Duodenal mucosa (tissue), 2 donors: ENCODE results near the gene SLC8A3.

Source experiments
- H3K27ac ChIP-seq: one replicate; pipeline ENCODE4 v1.7.0; 2013; ENCODE audit warnings: low read depth, low read length
- H3K27me3 ChIP-seq, 2 donors: one replicate each; pipeline ENCODE4 v1.7.0; 2013; ENCODE audit warnings: low read length in 2 of 2, control low read depth in 1 of 2; ENCODE audit not compliant: insufficient read depth in 2 of 2, control insufficient read depth in 1 of 2
- H3K36me3 ChIP-seq, 2 donors: one replicate each; pipeline ENCODE4 v1.7.0; 2013; ENCODE audit warnings: low read length in 2 of 2, control low read depth in 1 of 2; ENCODE audit not compliant: insufficient read depth in 2 of 2, control insufficient read depth in 1 of 2
- H3K4me1 ChIP-seq, 2 donors: one replicate each; pipeline ENCODE4 v1.7.0; 2013; ENCODE audit warnings: low read length in 2 of 2, control low read depth in 1 of 2; ENCODE audit not compliant: insufficient read depth in 2 of 2, control insufficient read depth in 1 of 2
- H3K4me3 ChIP-seq, 2 donors: one replicate each; pipeline ENCODE4 v1.7.0; 2013; ENCODE audit warnings: low read length in 2 of 2, low read depth in 1 of 2
- H3K9ac ChIP-seq, 2 donors: one replicate each; pipeline ENCODE4 v1.7.0; 2013; ENCODE audit warnings: low read length in 2 of 2, low read depth in 1 of 2
- H3K9me3 ChIP-seq, 2 donors: one replicate each; pipeline ENCODE4 v1.7.0; 2013; ENCODE audit warnings: low read length in 2 of 2, control low read depth in 1 of 2; ENCODE audit not compliant: control insufficient read depth in 1 of 2

Gene SLC8A3

GRCh38 chr14:70180718-70181117 is 8.0 kb downstream of the SLC8A3 start:
- H3K27me3 ChIP-seq: peaks cover 0 to 10% of the 10 kb centered on the region in 2 donors
- H3K9me3 ChIP-seq: no peaks in the 10 kb centered on the region
- H3K27ac ChIP-seq: no peak overlapping the region
- no peaks in the 10 kb centered on the region for H3K36me3 ChIP-seq
- H3K9ac ChIP-seq: no peak overlapping the region
- H3K4me3 ChIP-seq: no peak overlapping the region
- H3K4me1 ChIP-seq: no peaks in the 10 kb centered on the region

- Histone ChIP-seq H3K36me3 (no peaks in the 10 kb centered on the region), H3K27ac (no peak overlapping the region), H3K4me1 (no peaks in the 10 kb centered on the region), H3K4me3 (no peak overlapping the region), H3K27me3 (peaks cover 0 to 3% of the 10 kb centered on the region in 2 donors), H3K9me3 (no peaks in the 10 kb centered on the region), H3K9ac (no peak overlapping the region)
Observed at GRCh38 chr14:70177081-70177800, 11.5 kb downstream of the SLC8A3 start.

DNA sequence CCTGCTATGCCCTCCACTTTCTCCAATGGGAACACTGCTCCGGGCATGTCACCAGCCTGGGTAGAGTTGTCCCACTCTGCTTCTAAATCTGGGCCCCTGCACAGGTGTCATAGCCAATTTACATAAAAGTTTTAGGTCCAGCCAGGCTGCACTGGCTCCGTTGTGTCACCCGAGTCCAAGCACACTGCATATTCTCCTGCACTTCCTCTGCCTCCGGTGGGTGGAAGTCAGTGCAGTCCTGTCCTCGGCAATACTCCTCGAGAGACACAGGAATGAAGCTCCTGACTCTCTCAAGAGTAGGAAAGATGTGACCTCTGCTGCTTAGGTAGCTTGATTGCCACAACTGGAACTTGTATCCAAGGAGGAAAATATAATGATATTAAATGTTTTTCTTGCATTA is 15.2 kb downstream of the SLC8A3 start:
- Histone ChIP-seq H3K27me3 (peaks cover 0 to 3% of the 10 kb centered on the region in 2 donors), H3K9me3 (no peaks in the 10 kb centered on the region), H3K4me3 (no peak overlapping the region), H3K4me1 (no peaks in the 10 kb centered on the region), H3K27ac (no peak overlapping the region), H3K36me3 (no peaks in the 10 kb centered on the region), H3K9ac (no peak overlapping the region)

GRCh38 chr14:70171726-70172125 is 17.0 kb downstream of the SLC8A3 start:
- Histone ChIP-seq H3K4me3 (no peak overlapping the region), H3K27me3 (peaks cover 0 to 3% of the 10 kb centered on the region in 2 donors), H3K27ac (no peak overlapping the region), H3K36me3 (no peaks in the 10 kb centered on the region), H3K9me3 (no peaks in the 10 kb centered on the region), H3K9ac (no peak overlapping the region), H3K4me1 (no peaks in the 10 kb centered on the region)

- Histone ChIP-seq H3K4me3 (no peak overlapping the region), H3K27me3 (peaks cover 0 to 3% of the 10 kb centered on the region in 2 donors), H3K9ac (no peak overlapping the region), H3K36me3 (no peaks in the 10 kb centered on the region), H3K4me1 (no peaks in the 10 kb centered on the region), H3K9me3 (no peaks in the 10 kb centered on the region), H3K27ac (no peak overlapping the region)
Observed at GRCh38 chr14:70170976-70171375, 17.8 kb downstream of the SLC8A3 start.

DNA sequence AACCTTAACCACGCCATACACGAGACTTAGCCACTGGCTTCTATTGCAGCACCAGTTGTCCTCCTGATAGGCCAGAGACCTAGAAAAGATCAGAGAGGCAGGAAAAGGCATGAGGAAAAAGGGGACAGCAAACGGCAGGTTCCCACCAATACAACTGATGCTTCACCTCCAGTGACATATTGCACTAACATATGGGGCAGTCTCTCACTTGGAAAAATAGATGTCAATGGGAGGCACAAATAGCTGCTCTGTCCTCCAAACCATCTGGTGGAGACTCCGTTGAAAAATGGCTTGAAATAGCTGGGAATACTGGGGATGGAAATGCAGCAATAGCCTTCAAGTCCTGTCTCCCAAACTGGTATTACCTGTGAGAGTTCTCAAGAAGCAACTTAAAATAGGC is 20.3 kb downstream of the SLC8A3 start:
- Histone ChIP-seq H3K4me3 (no peak overlapping the region), H3K27me3 (peaks cover 0 to 3% of the 10 kb centered on the region in 2 donors), H3K9ac (no peak overlapping the region), H3K9me3 (no peaks in the 10 kb centered on the region), H3K27ac (no peak overlapping the region), H3K36me3 (no peaks in the 10 kb centered on the region), H3K4me1 (no peaks in the 10 kb centered on the region)

- Histone ChIP-seq H3K27ac (no peak overlapping the region), H3K9ac (no peak overlapping the region), H3K4me1 (no peaks in the 10 kb centered on the region), H3K9me3 (no peaks in the 10 kb centered on the region), H3K36me3 (no peaks in the 10 kb centered on the region), H3K27me3 (no peaks in the 10 kb centered on the region), H3K4me3 (no peak overlapping the region)
Observed at GRCh38 chr14:70166530-70167203, 22.1 kb downstream of the SLC8A3 start.

- no peaks in the 10 kb centered on the region for H3K9me3 ChIP-seq
- H3K27ac ChIP-seq: no peak overlapping the region
- H3K27me3 ChIP-seq: no peaks in the 10 kb centered on the region
- H3K36me3 ChIP-seq: no peaks in the 10 kb centered on the region
- H3K4me1 ChIP-seq: no peaks in the 10 kb centered on the region
- H3K9ac ChIP-seq: no peak overlapping the region
- no peak overlapping the region for H3K4me3 ChIP-seq
Observed at GRCh38 chr14:70162358-70162757, 26.4 kb downstream of the SLC8A3 start.

DNA sequence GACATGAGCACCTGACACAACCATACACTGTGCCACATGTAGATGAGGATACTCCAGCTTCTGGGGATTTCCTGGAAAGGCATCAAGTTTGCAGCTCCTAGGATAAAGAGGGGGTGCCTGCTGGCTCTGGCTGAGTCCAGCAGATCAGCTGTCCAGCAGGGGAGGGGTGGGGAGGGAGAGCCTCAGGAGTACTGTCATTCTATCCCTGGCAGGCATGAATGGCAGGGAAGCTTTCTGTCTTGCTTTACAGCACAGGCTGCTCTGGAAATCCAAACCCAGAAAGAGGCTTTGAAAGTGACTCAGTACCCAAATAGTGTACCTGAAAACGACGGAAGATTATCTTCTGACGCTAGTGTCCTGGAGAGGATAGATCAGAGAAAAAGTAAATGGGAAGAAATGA is 32.2 kb downstream of the SLC8A3 start:
- no peaks in the 10 kb centered on the region for H3K9me3 ChIP-seq
- H3K27ac ChIP-seq: no peak overlapping the region
- H3K4me3 ChIP-seq: no peak overlapping the region
- no peaks in the 10 kb centered on the region for H3K4me1 ChIP-seq
- H3K36me3 ChIP-seq: no peaks in the 10 kb centered on the region
- peaks cover 0 to 6% of the 10 kb centered on the region in 2 donors for H3K27me3 ChIP-seq
- no peak overlapping the region for H3K9ac ChIP-seq

DNA sequence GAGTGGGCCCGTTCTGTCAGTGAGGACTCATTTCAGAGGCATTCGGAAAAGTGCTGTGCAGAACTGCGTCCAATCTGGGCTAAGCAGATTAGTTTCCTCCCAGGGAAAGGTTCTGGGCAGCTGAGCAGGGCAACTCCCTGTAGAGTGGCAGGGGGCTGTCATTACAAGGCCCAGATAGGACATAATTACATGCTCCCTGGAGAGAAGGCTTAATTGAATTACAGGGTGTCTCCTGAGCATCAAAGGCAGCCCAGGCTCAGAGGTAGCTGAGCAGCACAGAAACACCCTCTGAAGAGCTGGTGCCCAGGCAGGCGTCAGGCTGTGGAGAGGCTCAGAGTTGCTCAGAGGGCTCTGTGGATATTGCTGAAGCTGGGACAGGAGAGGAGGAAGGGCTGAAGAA is 36.0 kb downstream of the SLC8A3 start:
- Histone ChIP-seq H3K4me1 (no peaks in the 10 kb centered on the region), H3K27ac (no peak overlapping the region), H3K36me3 (no peaks in the 10 kb centered on the region), H3K9me3 (no peaks in the 10 kb centered on the region), H3K9ac (no peak overlapping the region), H3K4me3 (no peak overlapping the region), H3K27me3 (peaks cover 0 to 6% of the 10 kb centered on the region in 2 donors)
